GM12878 (cell line): ENCODE data around the gene SLC6A20. TPM values are rescaled to one million over a fixed set of nuclear protein-coding genes. Genes with fewer than 3 reads are reported as not detected.

Source experiments
- ATAC-seq: fragments of 200-7000 bp; cut with Tn5 transposase; 3 replicates; pipeline ENCODE4 v1.9.1; 2020; ENCODE audit warnings: mild to moderate bottlenecking, moderate library complexity
- BruUV-seq: library from RNA; stranded (reverse); fragments of 400-500 nt; replicated peaks from 2 replicates; lab custom pipeline; 2021; lab: Mats Ljungman, UMichigan
- CTCF ChIA-PET: fragments of 300-600 bp; sonication (Branson Sonifier 250); formaldehyde crosslinking; extraction: SDS; loops from one replicate; lab custom pipeline; 2021; ENCODE audit warnings: inconsistent platforms; lab: Yijun Ruan, JAX
- POLR2A ChIA-PET: fragments of 350-600 bp; formaldehyde crosslinking; extraction: SDS; loops from one replicate; lab custom pipeline; 2021; ENCODE audit warnings: inconsistent platforms; lab: Charles Lee
- RAD21 ChIA-PET: fragments of 300-600 bp; sonication (Branson Sonifier 250); formaldehyde crosslinking; loops from one replicate; lab custom pipeline; 2023; ENCODE audit warnings: antibody characterized with exemption; ENCODE audit not compliant: unreplicated experiment; lab: Charles Lee
- SMC1A ChIA-PET: fragments of 300-600 bp; sonication (Branson Sonifier 250); formaldehyde crosslinking; loops from one replicate; lab custom pipeline; 2023; ENCODE audit not compliant: unreplicated experiment, uncharacterized antibody; lab: Charles Lee
- DNase-seq: peaks from one replicate; pipeline ENCODE4 v3.0.0-alpha.2; 2011; ENCODE audit warnings: low read depth, low spot score
- FAIRE-seq: peaks from 3 replicates; lab custom pipeline; 2011; peaks lifted over from hg19 to GRCh38; lab: Jason Lieb, UNC
- H2AFZ ChIP-seq: 2 replicates; pipeline ENCODE4 v1.6.0; 2011; ENCODE audit warnings: low read depth, low read length, control low read depth; ENCODE audit not compliant: control insufficient read depth
- H3K27ac ChIP-seq: 2 replicates; pipeline ENCODE4 v1.5.1; 2011; ENCODE audit warnings: control low read depth; ENCODE audit not compliant: control insufficient read depth, insufficient read depth
- H3K27me3 ChIP-seq, 2 experiments: replicated peaks in 1 of 2; 2 replicates each; pipeline versions ENCODE4 v1.6.0 to v1.6.1; 2011; ENCODE audit warnings: low read length in 1 of 2; ENCODE audit not compliant: control insufficient read depth in 2 of 2, insufficient read depth in 2 of 2
- H3K36me3 ChIP-seq, 2 experiments: 2 replicates each; pipeline ENCODE4 v1.5.1; 2011; ENCODE audit warnings: low read length in 1 of 2; ENCODE audit not compliant: control insufficient read depth in 2 of 2, insufficient read depth in 2 of 2
- H3K4me1 ChIP-seq: 2 replicates; pipeline ENCODE4 v1.6.1; 2011; ENCODE audit warnings: mild to moderate bottlenecking, low read length, moderate library complexity, mixed read lengths; ENCODE audit not compliant: control insufficient read depth, insufficient read depth
- H3K4me2 ChIP-seq: 2 replicates; pipeline ENCODE4 v1.6.0; 2011; ENCODE audit warnings: control low read depth; ENCODE audit not compliant: control insufficient read depth, insufficient read depth
- H3K4me3 ChIP-seq: fragments of 200-600 bp; sonication (generic); 2 replicates; pipeline ENCODE4 v1.5.1; 2016
- H3K79me2 ChIP-seq: 2 replicates; pipeline ENCODE4 v1.6.0; 2011; ENCODE audit warnings: low read length; ENCODE audit not compliant: control insufficient read depth, insufficient read depth
- H3K9ac ChIP-seq: 2 replicates; pipeline ENCODE4 v1.8.0; 2011; ENCODE audit warnings: low read length, control low read depth, mixed read lengths; ENCODE audit not compliant: control insufficient read depth, insufficient read depth
- H3K9me3 ChIP-seq: replicated peaks from 3 replicates; pipeline ENCODE4 v1.5.1; 2011; ENCODE audit warnings: mild to moderate bottlenecking, low read length; ENCODE audit not compliant: control insufficient read depth, insufficient read depth
- H4K20me1 ChIP-seq: 2 replicates; pipeline ENCODE4 v1.6.0; 2011; ENCODE audit not compliant: control insufficient read depth, insufficient read depth
- BHLHE40 ChIP-seq, 2 experiments: fragments of 450-650 bp in 1 of 2; IDR thresholded peaks; 2 replicates each; pipeline ENCODE4 v1.6.1; 2011 to 2017; ENCODE audit warnings: low read depth in 2 of 2, borderline replicate concordance in 1 of 2, improper control_type of control experiment in 1 of 2, low read length in 1 of 2, mild to moderate bottlenecking in 1 of 2
- CBFB ChIP-seq: IDR thresholded peaks from 2 replicates; pipeline ENCODE4 v1.6.1; 2016; ENCODE audit warnings: antibody characterized with exemption, low read depth
- DPF2 ChIP-seq: fragments of 450-650 bp; IDR thresholded peaks from 2 replicates; pipeline ENCODE4 v1.6.1; 2017; ENCODE audit warnings: mild to moderate bottlenecking
- FOXM1 ChIP-seq: IDR thresholded peaks from 2 replicates; pipeline ENCODE4 v1.6.1; 2012; ENCODE audit warnings: low read depth, mild to moderate bottlenecking, inconsistent platforms, low read length, moderate library complexity
- NFXL1 ChIP-seq: fragments of 450-650 bp; IDR thresholded peaks from 2 replicates; pipeline ENCODE4 v1.6.1; 2017; ENCODE audit warnings: antibody characterized with exemption, mild to moderate bottlenecking, borderline replicate concordance
- PML ChIP-seq: IDR thresholded peaks from 2 replicates; pipeline ENCODE4 v1.6.1; 2012; ENCODE audit warnings: low read length, inconsistent platforms
- RUNX3 ChIP-seq: IDR thresholded peaks from 2 replicates; pipeline ENCODE4 v1.6.1; 2012; ENCODE audit warnings: low read length, inconsistent platforms
- SIN3A ChIP-seq: IDR thresholded peaks from 2 replicates; pipeline ENCODE4 v1.6.1; 2012; ENCODE audit warnings: low read depth, low read length, improper control_type of control experiment
- STAT3 ChIP-seq: IDR thresholded peaks from 2 replicates; pipeline ENCODE4 v1.6.1; 2011; ENCODE audit warnings: low read depth, low read length, improper control_type of control experiment
- TCF7 ChIP-seq: IDR thresholded peaks from 2 replicates; pipeline ENCODE4 v1.6.1; 2014; ENCODE audit warnings: antibody characterized with exemption, borderline replicate concordance
- WGBS: methylation state at CpG from one replicate; pipeline ENCODE4 v1.1.6; 2016; ENCODE audit warnings: low lambda C conversion rate; ENCODE audit not compliant: insufficient replicate concordance, insufficient coverage; ENCODE audit errors: missing lambda C conversion rate; 5-methylcytosine and 5-hydroxymethylcytosine counted together
- in situ Hi-C: fragments of 300-500 bp; cut with MboI; formaldehyde crosslinking; loops from 9 replicates; pipeline ENCODE4 v1.14.3; 2018; ENCODE audit warnings: mixed read lengths
- intact Hi-C: fragments of 100-400 bp; cut with micrococcal nuclease; formaldehyde crosslinking; loops from one replicate; pipeline ENCODE4 v1.14.2; 2022; ENCODE audit not compliant: unreplicated experiment
- polyA plus RNA-seq, 11 experiments: library from polyadenylated mRNA; depleted of rRNA in 4 of 11; unstranded in 6 of 11; stranded (reverse) in 5 of 11; fragments of >200 nt; fragmentation: Nextera tagmentation in 4 of 11; fragmentation: Illumina TruSeq in 1 of 11; extraction: Ambion mirVana in 4 of 11; extraction: Trizol in 1 of 11; gene quantifications; 1 replicate in 1 of 11; 2 replicates in 10 of 11; pipeline versions ENCODE4 v1.2.1 to v1.2.3, GENCODE V29; 2011 to 2016; ENCODE audit warnings: inconsistent platforms in 2 of 11, missing spikeins in 2 of 11, low read depth in 1 of 11
- total RNA-seq, 4 experiments: library from RNA; depleted of rRNA in 3 of 4; stranded (reverse); fragments of >200 nt in 3 of 4; fragmentation: Illumina TruSeq in 1 of 4; extraction: Trizol in 1 of 4; gene quantifications; 2 replicates each; pipeline versions ENCODE4 v1.2.1 to v1.2.3, GENCODE V29; 2013 to 2021
- TF ChIP-seq, protein P1 (sequence below): fragments of 450-650 bp; IDR thresholded peaks from 2 replicates; pipeline ENCODE4 v1.6.1; 2017; ENCODE audit warnings: mild to moderate bottlenecking, moderate library complexity

SLC6A20 gene
- total and polyA plus RNA-seq, 10 of the 15 experiments (the other 5 are each of a cell fraction or from before 2014, with no cell fraction given) = 0.31 to 4.1 (median 1.1) TPM

DNA sequence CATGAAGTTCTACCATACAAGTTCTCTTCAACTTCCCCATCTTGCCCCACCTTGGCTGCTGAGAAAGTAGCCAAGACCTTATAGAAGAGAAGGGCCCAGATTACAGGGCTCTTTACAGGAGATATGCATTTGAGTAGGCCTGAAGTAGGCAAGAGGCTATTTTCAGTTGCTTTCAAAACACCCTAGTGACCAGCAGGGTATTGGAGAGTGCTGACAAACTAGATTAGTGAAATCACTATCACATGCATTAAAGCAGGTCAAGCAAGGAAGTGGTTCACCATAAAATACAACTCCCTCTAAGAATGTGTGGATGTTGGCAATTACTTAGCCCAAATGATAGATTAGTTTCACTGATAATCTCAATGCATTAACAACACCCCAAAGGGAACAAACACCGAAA lies 48.3 kb upstream of the SLC6A20 start:
- Histone ChIP-seq H3K27me3 (no peaks in the 10 kb centered on the region; a peak in 1 of 4 replicates), H2AFZ (no peak overlapping the region), H3K4me1 (no peaks in the 10 kb centered on the region; the same call in 1 of the 2 replicates), H3K9ac (no peak overlapping the region), H3K27ac (no peak overlapping the region), H3K36me3 (no peaks in the 10 kb centered on the region)
- 60% methylated on average over 1 of the region's 1 CpG for WGBS
- RAD21 ChIA-PET = interaction anchor here (1.6 to 6.9 kb wide), 3 partner anchors 10 to 231 kb away, joined by 3 to 52 read pairs (median 3); no protein-coding TSS in a partner anchor
- no peak for FAIRE-seq
- POLR2A ChIA-PET = no interaction called here
- DNase-seq = no peak
- CTCF ChIA-PET = interaction anchor here (0.7 to 2.6 kb wide), 4 partner anchors 10 to 233 kb away, joined by 3 to 9 read pairs (median 4); no protein-coding TSS in a partner anchor
- in situ Hi-C loops = no loop called here
- TF ChIP-seq FOXM1 (no peak), RUNX3 (peak; percentile 50), PML (0 out of 2 replicates have a peak, but pooled peaks have one; percentile 2), STAT3 (no peak), TCF7 (no peak), SIN3A (no peak), BHLHE40 (IDR thresholded peaks at IDR 0.05; ENCODE audit: borderline replicate concordance in 1 of 2, low read depth in 2 of 2, low read length in 1 of 2) (peak in 1 of 2 experiments; percentile 16; a peak in 1 of 4 replicates), CBFB (no peak), NFXL1 (no peak), DPF2 (no peak)
- TF ChIP-seq, protein P1, sequence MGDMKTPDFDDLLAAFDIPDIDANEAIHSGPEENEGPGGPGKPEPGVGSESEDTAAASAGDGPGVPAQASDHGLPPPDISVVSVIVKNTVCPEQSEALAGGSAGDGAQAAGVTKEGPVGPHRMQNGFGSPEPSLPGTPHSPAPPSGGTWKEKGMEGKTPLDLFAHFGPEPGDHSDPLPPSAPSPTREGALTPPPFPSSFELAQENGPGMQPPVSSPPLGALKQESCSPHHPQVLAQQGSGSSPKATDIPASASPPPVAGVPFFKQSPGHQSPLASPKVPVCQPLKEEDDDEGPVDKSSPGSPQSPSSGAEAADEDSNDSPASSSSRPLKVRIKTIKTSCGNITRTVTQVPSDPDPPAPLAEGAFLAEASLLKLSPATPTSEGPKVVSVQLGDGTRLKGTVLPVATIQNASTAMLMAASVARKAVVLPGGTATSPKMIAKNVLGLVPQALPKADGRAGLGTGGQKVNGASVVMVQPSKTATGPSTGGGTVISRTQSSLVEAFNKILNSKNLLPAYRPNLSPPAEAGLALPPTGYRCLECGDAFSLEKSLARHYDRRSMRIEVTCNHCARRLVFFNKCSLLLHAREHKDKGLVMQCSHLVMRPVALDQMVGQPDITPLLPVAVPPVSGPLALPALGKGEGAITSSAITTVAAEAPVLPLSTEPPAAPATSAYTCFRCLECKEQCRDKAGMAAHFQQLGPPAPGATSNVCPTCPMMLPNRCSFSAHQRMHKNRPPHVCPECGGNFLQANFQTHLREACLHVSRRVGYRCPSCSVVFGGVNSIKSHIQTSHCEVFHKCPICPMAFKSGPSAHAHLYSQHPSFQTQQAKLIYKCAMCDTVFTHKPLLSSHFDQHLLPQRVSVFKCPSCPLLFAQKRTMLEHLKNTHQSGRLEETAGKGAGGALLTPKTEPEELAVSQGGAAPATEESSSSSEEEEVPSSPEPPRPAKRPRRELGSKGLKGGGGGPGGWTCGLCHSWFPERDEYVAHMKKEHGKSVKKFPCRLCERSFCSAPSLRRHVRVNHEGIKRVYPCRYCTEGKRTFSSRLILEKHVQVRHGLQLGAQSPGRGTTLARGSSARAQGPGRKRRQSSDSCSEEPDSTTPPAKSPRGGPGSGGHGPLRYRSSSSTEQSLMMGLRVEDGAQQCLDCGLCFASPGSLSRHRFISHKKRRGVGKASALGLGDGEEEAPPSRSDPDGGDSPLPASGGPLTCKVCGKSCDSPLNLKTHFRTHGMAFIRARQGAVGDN = 0 out of 2 replicates have a peak, but pooled peaks have one; percentile 30
- TF ChIP-seq, all 136 proteins: peak for 4
- Histone ChIP-seq H3K4me3 (no peak overlapping the region), H3K79me2 (no peaks in the 10 kb centered on the region), H3K4me2 (no peak overlapping the region), H4K20me1 (no peaks in the 10 kb centered on the region), H3K9me3 (peaks cover 3% of the 10 kb centered on the region; the same call in 1 of the 3 replicates)
- no peak for ATAC-seq
- BruUV-seq = no TSS peak
- intact Hi-C loops = no loop called here
- SMC1A ChIA-PET = interaction anchor here (0.9 to 9.6 kb wide), 7 partner anchors 8 to 82 kb away, joined by 3 to 71 read pairs (median 7); no protein-coding TSS in a partner anchor
